ENCODE measurements around the gene TROAP. TPM values are rescaled to one million over a fixed set of nuclear protein-coding genes. Genes with fewer than 3 reads are reported as not detected.
"Not testable (repeated sequence)": the region's sequence is repeated elsewhere in the genome, so short reads cannot be mapped to it uniquely, and the experiment has no call there.

Gene TROAP
- total and polyA plus RNA-seq, 5 donors, result 0.25 to 1.7 (median 0.79) TPM; not detected in 1

DNA sequence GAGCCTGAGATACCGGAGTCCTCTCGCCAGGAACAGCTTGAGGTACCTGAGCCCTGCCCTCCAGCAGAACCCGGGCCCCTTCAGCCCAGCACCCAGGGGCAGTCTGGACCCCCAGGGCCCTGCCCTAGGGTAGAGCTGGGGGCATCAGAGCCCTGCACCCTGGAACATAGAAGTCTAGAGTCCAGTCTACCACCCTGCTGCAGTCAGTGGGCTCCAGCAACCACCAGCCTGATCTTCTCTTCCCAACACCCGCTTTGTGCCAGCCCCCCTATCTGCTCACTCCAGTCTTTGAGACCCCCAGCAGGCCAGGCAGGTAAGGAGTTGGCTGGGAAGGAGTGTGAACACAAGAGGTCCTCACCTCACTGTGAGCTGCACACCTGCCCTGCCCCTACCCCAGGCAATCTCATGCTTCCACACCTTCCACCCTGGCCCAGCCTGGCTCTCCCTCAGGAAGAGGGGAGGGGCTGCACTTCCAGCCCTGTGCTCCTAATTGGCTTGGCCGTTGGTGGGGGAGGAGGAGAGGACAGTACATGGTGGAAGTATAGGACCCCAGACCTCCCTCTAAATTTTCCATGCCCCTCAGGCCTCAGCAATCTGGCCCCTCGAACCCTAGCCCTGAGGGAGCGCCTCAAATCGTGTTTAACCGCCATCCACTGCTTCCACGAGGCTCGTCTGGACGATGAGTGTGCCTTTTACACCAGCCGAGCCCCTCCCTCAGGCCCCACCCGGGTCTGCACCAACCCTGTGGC lies 7.8 kb downstream of the TROAP start:
- no peak for DNase-seq
- Histone ChIP-seq H3K27ac (ENCODE audit: low read length) (no peak overlapping the region), H3K4me3 (ENCODE audit: low read length) (no peak overlapping the region), H3K27me3 (ENCODE audit: control insufficient read depth, insufficient read depth) (no peaks in the 10 kb centered on the region), H3K9me3 (ENCODE audit: control insufficient read depth, low read length) (no peaks in the 10 kb centered on the region), H3K4me1 (ENCODE audit: control insufficient read depth, insufficient read depth, low read length) (no peaks in the 10 kb centered on the region)
- 77% methylated on average over 14 of the region's 14 CpGs for WGBS
- ATAC-seq, result no peak
- intact Hi-C loops (cut with DNase I), result loop anchor here in 1 of 4 donors (10.0 kb wide), 1 partner anchor 46 kb away; no protein-coding TSS in a partner anchor

DNA sequence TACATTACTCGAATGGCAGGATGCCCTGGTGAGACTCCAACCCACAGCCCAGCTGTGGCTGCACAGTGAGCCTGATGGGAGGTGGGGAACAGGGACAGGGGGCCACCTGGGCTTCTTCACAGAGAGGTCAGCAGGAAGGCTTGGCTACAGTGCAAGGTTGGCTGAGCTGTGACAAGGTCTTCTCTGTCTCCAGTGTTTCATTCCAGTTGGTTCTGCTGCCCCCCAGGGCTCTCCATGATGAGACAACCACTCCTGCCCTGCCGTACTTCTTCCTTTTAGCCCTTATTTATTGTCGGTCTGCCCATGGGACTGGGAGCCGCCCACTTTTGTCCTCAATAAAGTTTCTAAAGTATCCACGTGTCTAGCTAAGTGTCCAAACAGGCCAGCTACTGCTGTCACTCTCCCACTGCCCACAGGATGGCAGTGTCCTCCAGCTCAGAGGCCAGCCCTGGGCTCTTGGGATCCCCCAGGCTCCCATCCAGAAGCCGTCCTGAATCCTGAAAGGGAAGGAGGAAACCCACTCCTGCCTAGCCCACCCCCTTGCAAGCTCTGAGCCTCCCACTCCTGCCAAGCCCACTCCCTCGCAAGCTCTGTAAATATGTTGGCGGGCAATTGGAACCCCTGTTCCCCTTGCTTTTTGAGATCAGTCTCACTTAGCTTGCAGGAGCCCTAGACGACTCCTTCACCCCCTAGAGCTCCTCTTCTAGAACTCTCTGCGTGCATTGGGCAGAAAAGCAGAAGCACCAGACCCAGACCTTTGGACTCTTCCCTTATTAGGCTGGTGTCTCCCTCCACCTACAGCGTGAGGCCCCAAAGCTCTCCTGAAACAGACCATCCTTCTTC lies 8.5 kb downstream of the TROAP start:
- peak; percentile 81 for ATAC-seq
- DNase-seq, result peak; percentile 74 to 85 (median 85)
- H3K4me3 ChIP-seq (ENCODE audit: low read length), result no peak overlapping the region
- H3K9me3 ChIP-seq (ENCODE audit: control insufficient read depth, low read length), result no peaks in the 10 kb centered on the region
- WGBS, result 40% methylated on average over 11 of the region's 11 CpGs
- intact Hi-C loops (cut with DNase I), result loop anchor here in 1 of 4 donors (10.0 kb wide), 1 partner anchor 47 kb away; no protein-coding TSS in a partner anchor
- H3K27ac ChIP-seq (ENCODE audit: low read length), result no peak overlapping the region
- H3K4me1 ChIP-seq (ENCODE audit: control insufficient read depth, insufficient read depth, low read length), result no peaks in the 10 kb centered on the region
- no peaks in the 10 kb centered on the region for H3K27me3 ChIP-seq (ENCODE audit: control insufficient read depth, insufficient read depth)

DNA sequence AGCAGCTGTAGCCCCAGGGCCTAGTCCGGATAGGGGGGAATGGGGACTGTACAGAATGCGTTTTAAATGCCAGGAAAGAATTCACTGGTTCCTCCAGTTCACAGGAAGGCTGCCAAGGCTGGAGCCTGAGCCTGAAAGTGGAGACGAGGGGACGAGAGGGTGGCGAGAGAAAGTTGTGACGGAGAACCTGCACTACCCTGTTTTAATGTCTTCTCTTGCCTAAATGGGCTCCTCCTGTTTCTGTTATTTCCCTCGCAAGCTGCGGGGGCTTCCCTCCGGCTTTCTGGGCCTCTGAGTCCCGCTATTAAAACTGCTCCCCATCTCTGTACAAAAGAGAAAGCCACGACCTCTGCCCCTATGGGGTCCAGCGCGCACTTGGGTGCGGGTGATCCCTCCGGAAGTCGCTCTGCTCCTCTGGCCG lies 9.4 kb downstream of the TROAP start:
- peaks cover 2% of the 10 kb centered on the region for H3K4me1 ChIP-seq (ENCODE audit: control insufficient read depth, insufficient read depth, low read length)
- H3K4me3 ChIP-seq (ENCODE audit: low read length), result no peak overlapping the region
- H3K27ac ChIP-seq (ENCODE audit: low read length), result no peak overlapping the region
- intact Hi-C loops (cut with DNase I), result loop anchor here in 1 of 4 donors (10.0 kb wide), 1 partner anchor 48 kb away; no protein-coding TSS in a partner anchor
- ATAC-seq, result no peak
- 72% methylated on average over 17 of the region's 17 CpGs for WGBS
- no peak for DNase-seq
- H3K27me3 ChIP-seq (ENCODE audit: control insufficient read depth, insufficient read depth), result no peaks in the 10 kb centered on the region
- H3K9me3 ChIP-seq (ENCODE audit: control insufficient read depth, low read length), result no peaks in the 10 kb centered on the region

DNA sequence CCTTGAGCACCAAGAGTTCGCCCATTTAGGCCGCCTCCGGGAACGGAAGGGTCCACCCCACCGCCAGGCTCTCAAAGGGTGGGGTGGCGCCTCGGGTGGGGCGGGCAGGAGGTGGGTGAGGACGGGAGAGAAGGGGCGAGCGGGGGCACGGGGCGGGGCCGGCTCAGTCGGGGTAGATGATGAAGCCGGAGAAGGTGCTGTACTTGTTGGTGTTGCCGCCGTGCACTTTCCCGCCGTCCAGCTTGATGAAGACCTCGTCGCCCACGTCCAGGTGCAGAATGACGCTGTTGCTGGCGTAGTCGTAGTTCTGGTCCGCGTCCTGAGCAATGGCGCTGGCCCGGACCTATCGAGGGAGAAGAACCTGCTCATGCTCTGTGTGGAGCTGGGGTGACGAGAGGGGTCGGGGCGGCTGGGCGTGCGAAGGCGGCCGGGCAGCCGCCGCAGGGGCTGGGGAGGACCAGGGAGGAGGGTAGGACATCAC lies 9.9 kb downstream of the TROAP start:
- ATAC-seq (no peak), DNase-seq (no peak)
- intact Hi-C loops (cut with DNase I), result loop anchor here in 1 of 4 donors (10.0 kb wide), 1 partner anchor 48 kb away; no protein-coding TSS in a partner anchor
- Histone ChIP-seq H3K4me3 (ENCODE audit: low read length) (no peak overlapping the region), H3K9me3 (ENCODE audit: control insufficient read depth, low read length) (no peaks in the 10 kb centered on the region), H3K27ac (ENCODE audit: low read length) (no peak overlapping the region), H3K4me1 (ENCODE audit: control insufficient read depth, insufficient read depth, low read length) (peaks cover 2% of the 10 kb centered on the region), H3K27me3 (ENCODE audit: control insufficient read depth, insufficient read depth) (no peaks in the 10 kb centered on the region)
- WGBS, result 29% methylated on average over 40 of the region's 40 CpGs

DNA sequence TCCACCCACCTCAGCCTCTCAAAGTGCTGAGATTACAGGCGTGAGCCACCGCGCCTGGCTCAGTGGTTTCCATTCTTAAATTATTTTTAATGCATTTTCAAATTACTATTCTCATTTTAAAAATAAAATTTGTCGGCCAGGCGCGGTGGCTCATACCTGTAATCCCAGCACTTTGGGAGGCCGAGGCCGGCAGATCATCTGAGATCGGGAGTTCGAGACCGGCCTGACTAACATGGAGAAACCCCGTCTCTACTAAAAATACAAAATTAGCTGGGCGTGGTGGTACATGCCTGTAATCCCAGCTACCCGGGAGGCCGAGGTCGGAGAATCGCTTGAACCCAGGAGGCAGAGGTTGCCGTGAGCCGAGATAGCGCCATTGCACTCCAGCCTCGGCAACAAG lies 10.7 kb downstream of the TROAP start:
- H3K27ac ChIP-seq (ENCODE audit: low read length); ATAC-seq; H3K4me1 ChIP-seq (ENCODE audit: control insufficient read depth, insufficient read depth, low read length); H3K27me3 ChIP-seq (ENCODE audit: control insufficient read depth, insufficient read depth); DNase-seq; H3K4me3 ChIP-seq (ENCODE audit: low read length); H3K9me3 ChIP-seq (ENCODE audit: control insufficient read depth, low read length): not testable (repeated sequence)
- 41% methylated on average over 21 of the region's 21 CpGs for WGBS
- intact Hi-C loops (cut with DNase I), result loop anchor here in 1 of 4 donors (10.0 kb wide), 1 partner anchor 49 kb away; no protein-coding TSS in a partner anchor

DNA sequence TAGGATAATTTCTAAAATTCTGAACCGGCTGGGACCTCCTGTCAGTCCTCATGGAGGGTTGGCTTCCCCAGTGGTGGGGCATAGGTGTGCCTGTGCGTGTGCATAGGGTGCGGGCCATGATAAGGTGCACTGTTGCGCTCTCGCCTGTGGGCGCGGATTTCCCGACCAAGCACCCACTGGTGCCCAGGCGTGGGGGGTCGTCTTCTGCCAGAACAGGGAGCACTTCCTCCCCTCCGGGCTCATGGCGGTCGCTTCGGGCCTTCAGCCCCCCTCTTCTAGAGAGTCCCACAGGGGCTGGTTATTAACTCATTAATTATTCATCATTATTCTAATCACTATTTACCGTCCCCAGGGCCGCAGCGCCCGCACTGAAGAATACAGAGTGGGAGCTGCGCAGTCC lies 11.2 kb downstream of the TROAP start:
- no peaks in the 10 kb centered on the region for H3K27me3 ChIP-seq (ENCODE audit: control insufficient read depth, insufficient read depth)
- 35% methylated on average over 19 of the region's 19 CpGs for WGBS
- ATAC-seq (no peak), DNase-seq (no peak)
- peaks cover 2% of the 10 kb centered on the region for H3K4me1 ChIP-seq (ENCODE audit: control insufficient read depth, insufficient read depth, low read length)
- intact Hi-C loops (cut with DNase I), result loop anchor here in 1 of 4 donors (10.0 kb wide), 1 partner anchor 49 kb away; no protein-coding TSS in a partner anchor
- H3K9me3 ChIP-seq (ENCODE audit: control insufficient read depth, low read length), result no peaks in the 10 kb centered on the region
- H3K4me3 ChIP-seq (ENCODE audit: low read length), result no peak overlapping the region
- no peak overlapping the region for H3K27ac ChIP-seq (ENCODE audit: low read length)

DNA sequence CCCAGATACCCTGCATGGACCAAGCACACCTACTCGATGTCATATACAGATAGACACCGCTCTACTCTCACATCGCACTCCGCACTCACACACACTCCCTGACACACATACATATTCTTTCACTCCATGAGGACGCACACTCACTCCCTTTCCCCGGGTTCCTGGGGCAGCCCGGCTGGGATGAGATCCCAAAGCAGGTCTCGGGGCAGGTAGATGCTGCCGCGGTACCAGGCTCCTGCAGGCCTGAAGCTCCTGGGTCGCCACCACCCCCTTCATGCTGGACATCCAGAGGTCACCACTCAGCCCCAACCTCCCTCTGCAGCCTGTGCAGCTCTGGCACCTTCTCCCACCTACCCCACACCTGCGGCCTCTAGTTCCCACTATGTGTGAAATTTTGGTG lies 11.6 kb downstream of the TROAP start:
- Histone ChIP-seq H3K4me3 (ENCODE audit: low read length) (no peak overlapping the region), H3K4me1 (ENCODE audit: control insufficient read depth, insufficient read depth, low read length) (peaks cover 2% of the 10 kb centered on the region), H3K27ac (ENCODE audit: low read length) (no peak overlapping the region), H3K9me3 (ENCODE audit: control insufficient read depth, low read length) (no peaks in the 10 kb centered on the region), H3K27me3 (ENCODE audit: control insufficient read depth, insufficient read depth) (no peaks in the 10 kb centered on the region)
- 51% methylated on average over 12 of the region's 12 CpGs for WGBS
- no peak for DNase-seq
- intact Hi-C loops (cut with DNase I), result loop anchor here in 2 of 4 donors (5.0 to 10.0 kb wide), 2 partner anchors 47 to 50 kb away; no protein-coding TSS in a partner anchor
- ATAC-seq, result no peak

DNA sequence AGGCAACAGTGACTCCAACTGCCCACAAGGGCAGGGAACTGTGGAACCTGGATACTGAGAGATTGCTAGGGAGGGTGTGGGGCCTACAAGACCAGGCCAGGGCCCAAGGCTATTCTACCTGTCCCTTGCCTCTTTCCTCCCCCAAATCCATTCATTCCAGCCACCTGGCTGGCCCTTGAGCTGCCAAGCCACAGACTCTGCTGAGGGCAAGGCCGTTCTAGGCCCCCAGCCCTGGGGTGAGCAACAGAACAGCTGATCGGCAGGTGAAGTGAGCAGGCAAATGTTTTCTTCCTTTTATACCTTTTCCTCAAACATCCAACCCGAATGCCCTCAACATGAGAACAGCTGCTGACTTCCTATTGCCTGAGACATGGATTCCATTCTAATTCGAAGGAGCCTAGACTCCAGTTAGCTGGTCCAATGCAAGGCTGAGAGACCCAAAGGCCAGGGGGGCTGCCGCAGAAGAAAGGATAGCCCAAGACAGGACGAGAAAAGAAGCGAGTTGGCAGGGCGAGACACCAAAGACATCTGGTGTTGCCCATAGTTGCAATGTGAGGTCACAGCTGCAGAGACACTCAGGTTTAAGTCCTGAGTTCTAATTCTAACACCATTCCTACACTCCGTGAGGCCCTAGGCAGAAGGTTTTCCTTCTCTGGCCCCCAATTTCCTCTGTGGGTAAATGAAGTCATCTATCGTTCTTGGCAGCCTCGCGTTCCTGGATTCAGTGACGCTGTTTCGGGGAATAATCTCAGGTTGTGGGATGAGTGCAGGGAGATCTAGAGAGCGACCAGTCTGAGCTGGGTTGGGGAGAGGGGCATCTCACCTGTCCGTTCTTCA lies 12.3 kb downstream of the TROAP start:
- intact Hi-C loops (cut with DNase I), result loop anchor here in 2 of 4 donors (5.0 to 10.0 kb wide), 2 partner anchors 48 to 51 kb away; no protein-coding TSS in a partner anchor
- Histone ChIP-seq H3K9me3 (ENCODE audit: control insufficient read depth, low read length) (no peaks in the 10 kb centered on the region), H3K27ac (ENCODE audit: low read length) (no peak overlapping the region), H3K4me3 (ENCODE audit: low read length) (no peak overlapping the region), H3K27me3 (ENCODE audit: control insufficient read depth, insufficient read depth) (no peaks in the 10 kb centered on the region), H3K4me1 (ENCODE audit: control insufficient read depth, insufficient read depth, low read length) (peaks cover 2% of the 10 kb centered on the region)
- 56% methylated on average over 16 of the region's 16 CpGs for WGBS
- ATAC-seq (no peak), DNase-seq (no peak)

DNA sequence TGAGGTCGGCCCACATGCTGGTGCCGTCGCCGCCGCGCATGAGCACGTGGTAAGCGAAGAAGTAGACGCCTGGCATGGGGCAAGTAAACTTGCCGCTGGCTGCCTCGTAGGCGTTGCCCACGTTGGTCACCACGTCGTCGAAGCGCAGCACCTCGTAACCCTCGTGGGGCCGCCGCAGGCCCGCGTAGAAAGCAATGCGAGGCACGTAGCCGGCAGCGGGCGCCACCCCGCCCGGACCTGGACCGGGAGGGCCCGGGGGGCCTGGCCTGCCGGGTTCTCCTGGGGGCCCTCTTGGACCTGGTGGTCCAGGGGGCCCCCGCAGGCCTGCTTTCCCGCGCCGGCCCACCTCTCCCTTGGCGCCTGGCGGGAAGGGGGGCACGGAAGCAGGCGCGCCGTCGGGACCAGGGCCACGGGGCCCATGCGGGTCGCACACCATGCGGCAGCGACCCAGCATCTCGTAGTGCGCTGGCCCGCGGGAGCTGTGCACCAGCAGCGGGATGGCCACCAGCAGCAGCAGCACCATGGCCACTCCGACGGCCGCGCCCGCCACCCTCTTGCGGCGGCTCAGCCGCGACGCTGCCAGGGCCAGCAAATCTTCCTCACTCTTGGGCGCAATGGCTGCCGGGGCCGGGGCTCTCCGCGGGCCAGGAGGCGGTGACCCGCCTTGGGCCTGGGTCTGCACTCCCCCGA lies 13.0 kb downstream of the TROAP start:
- intact Hi-C loops (cut with DNase I), result loop anchor here in 2 of 4 donors (5.0 to 10.0 kb wide), 2 partner anchors 49 to 51 kb away; no protein-coding TSS in a partner anchor
- Histone ChIP-seq H3K4me3 (ENCODE audit: low read length) (no peak overlapping the region), H3K27ac (ENCODE audit: low read length) (no peak overlapping the region), H3K4me1 (ENCODE audit: control insufficient read depth, insufficient read depth, low read length) (peaks cover 2% of the 10 kb centered on the region), H3K27me3 (ENCODE audit: control insufficient read depth, insufficient read depth) (no peaks in the 10 kb centered on the region), H3K9me3 (ENCODE audit: control insufficient read depth, low read length) (no peaks in the 10 kb centered on the region)
- ATAC-seq (no peak), DNase-seq (peak in 1 of 3 donors; percentile 45)
- 10% methylated on average over 72 of the region's 72 CpGs for WGBS
